AG09309 (cell line): Measurements from ENCODE around the gene TRNAU1AP.
"Not testable (repeated sequence)": the region's sequence is repeated elsewhere in the genome, so short reads cannot be mapped to it uniquely, and the experiment has no call there.

Experiments
- DNase-seq: peaks from one replicate; pipeline ENCODE4 v3.0.0-alpha.2; 2010; ENCODE audit warnings: low read depth
- H3K4me3 ChIP-seq: 2 replicates; pipeline ENCODE4 v1.5.1; 2011; ENCODE audit warnings: mild to moderate bottlenecking, low read depth, low read length, moderate library complexity; ENCODE audit not compliant: control insufficient read depth
- TF ChIP-seq, protein P1 (sequence below): IDR thresholded peaks from 2 replicates; pipeline ENCODE4 v1.5.1; 2011; ENCODE audit warnings: mild to moderate bottlenecking, low read depth, low read length, inconsistent platforms; ENCODE audit not compliant: insufficient read depth, control insufficient read depth; ENCODE audit errors: missing control alignments

The TRNAU1AP gene

DNA sequence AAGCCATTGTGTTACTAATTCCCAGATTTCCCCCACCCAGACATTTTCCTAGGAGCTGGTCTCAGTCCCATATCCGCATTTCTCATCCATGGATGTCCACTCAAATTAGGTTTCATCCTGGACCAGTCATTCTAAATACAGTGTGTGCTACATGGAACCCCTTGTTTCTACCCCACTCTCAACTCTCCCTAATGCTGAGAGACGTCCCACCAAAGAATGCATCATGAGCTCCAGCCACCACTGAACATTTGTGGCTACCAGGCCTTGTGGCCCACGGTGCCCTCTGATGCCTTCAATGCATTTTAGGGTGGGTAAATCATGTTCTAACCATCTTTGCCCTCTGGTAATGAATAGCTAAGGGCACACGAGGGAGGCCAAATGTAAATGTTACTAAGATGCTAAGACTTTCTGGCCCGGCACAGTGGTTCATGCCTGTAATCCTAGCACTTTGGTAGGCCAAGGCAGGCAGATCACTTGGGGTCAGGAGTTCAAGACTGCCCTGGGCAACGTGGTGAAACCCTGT, 25.9 kb downstream of the TRNAU1AP start:
- TF ChIP-seq, protein P1, sequence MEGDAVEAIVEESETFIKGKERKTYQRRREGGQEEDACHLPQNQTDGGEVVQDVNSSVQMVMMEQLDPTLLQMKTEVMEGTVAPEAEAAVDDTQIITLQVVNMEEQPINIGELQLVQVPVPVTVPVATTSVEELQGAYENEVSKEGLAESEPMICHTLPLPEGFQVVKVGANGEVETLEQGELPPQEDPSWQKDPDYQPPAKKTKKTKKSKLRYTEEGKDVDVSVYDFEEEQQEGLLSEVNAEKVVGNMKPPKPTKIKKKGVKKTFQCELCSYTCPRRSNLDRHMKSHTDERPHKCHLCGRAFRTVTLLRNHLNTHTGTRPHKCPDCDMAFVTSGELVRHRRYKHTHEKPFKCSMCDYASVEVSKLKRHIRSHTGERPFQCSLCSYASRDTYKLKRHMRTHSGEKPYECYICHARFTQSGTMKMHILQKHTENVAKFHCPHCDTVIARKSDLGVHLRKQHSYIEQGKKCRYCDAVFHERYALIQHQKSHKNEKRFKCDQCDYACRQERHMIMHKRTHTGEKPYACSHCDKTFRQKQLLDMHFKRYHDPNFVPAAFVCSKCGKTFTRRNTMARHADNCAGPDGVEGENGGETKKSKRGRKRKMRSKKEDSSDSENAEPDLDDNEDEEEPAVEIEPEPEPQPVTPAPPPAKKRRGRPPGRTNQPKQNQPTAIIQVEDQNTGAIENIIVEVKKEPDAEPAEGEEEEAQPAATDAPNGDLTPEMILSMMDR: no peak
- DNase-seq: no peak
- no peak overlapping the region for H3K4me3 ChIP-seq

DNA sequence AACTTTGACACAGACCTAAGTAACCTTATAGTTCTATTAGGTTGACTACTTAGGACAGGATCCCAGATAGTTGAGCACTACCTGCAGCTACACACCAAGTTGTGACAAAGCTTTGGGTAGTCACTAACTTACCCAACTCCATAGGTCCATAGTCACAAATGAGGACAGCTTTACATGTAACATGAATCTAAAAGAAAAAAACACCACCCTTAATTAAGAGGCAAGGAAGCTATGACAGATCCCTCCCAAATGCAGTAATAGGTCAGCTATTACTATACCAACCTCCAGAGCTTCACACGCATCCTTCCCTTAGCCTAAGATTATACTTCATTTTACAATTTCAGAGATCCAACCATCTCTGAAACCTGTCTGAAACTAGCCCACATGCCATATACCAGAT, 26.5 kb downstream of the TRNAU1AP start:
- no peak overlapping the region for H3K4me3 ChIP-seq
- DNase-seq: no peak
- TF ChIP-seq, protein P1: no peak

DNA sequence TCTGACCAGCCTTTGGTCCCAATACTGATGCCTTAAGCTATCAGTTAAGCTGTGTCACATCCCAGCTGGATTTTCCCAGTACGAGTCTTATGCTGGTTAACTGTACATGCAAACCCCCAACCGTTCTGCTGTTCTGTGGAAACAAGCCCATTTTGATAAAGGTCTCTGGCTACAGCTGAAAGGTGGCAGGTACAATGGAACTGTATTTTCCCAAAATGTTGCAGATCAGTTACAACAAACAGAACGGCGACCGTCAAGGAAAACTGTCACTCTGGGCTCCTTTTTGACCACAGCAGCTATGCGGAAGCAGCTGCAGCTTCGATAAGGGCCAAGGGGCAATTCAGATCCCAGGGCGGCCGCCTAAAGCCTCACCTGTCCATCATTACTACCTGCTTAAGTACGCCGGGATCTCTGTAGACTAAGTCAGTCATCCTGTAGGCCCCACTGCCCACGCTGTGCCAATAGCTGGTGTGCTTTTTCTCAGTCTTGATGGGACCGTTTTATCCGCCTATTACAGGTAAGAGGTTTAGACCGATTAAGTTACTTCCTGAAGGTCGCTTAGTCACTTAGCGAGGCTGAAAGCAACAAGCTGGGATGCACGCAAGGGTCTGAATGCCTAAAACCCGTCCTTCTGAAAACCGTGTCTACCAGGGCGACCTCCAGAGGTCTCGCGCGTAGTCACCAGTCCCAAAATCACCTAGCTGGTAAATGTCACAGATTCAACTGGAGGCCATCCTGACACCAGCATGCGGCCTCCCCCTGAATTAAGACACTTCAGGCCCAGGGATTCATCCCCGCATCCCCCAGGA, 28.0 kb downstream of the TRNAU1AP start:
- no peak for DNase-seq
- peak overlapping the region; percentile 85 for H3K4me3 ChIP-seq
- TF ChIP-seq, protein P1: peak; percentile 17

DNA sequence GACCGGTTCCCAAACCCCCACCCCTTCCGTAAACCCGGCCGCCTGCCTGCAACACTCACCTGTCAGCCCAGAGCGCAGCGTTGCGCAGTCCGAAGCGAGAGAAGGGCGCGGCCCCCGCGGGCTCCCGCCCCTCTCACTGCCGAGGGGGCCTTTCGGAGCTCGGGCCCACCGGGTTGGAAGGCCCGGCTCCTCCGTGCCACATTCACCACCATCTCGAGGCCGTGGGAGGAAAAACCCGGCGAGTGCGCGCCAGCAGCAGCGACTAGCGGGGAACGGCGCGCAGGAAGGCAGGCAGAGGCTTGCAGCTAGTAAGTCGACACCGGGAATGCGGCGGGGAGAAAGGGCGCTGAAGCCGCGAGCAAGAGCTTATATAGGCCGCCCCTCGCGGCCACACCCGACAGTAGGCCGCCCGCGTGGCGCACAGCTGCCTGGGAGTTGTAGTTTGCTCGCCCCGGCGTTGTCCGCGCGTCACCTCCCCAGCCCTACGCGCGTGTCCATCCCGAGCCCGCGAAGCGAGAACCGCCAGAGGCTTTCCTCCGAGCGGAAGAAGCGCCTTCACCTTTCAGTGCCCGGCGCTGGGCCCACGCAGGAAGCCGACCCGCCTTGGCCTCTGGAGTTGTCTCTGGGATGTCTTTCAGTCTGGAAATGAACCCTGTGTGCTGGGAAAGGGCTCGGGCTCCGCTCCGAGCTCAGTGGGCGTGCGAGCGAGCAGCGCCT, 28.8 kb downstream of the TRNAU1AP start:
- peak overlapping the region; percentile 85 for H3K4me3 ChIP-seq
- TF ChIP-seq, protein P1: no peak
- DNase-seq: peak; percentile 80

DNA sequence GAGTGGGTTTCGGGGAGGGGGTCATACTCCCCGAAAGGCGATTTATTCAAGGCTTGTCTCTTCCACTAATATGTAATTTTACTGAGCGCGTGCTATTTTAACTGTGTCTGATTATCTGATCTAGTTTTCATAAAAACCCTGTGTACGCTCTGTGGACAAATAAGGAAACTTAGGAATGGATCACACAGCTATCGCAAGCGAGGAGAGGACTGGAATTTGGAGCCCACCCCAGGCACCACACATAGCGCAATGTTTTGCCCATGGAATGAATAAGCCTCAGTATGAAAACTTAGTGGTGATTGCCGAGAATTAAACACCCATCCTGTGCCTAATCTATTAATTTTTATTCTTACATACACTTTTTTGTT, 29.3 kb downstream of the TRNAU1AP start:
- peak overlapping the region; percentile 85 for H3K4me3 ChIP-seq
- no peak for DNase-seq
- TF ChIP-seq, protein P1: no peak

DNA sequence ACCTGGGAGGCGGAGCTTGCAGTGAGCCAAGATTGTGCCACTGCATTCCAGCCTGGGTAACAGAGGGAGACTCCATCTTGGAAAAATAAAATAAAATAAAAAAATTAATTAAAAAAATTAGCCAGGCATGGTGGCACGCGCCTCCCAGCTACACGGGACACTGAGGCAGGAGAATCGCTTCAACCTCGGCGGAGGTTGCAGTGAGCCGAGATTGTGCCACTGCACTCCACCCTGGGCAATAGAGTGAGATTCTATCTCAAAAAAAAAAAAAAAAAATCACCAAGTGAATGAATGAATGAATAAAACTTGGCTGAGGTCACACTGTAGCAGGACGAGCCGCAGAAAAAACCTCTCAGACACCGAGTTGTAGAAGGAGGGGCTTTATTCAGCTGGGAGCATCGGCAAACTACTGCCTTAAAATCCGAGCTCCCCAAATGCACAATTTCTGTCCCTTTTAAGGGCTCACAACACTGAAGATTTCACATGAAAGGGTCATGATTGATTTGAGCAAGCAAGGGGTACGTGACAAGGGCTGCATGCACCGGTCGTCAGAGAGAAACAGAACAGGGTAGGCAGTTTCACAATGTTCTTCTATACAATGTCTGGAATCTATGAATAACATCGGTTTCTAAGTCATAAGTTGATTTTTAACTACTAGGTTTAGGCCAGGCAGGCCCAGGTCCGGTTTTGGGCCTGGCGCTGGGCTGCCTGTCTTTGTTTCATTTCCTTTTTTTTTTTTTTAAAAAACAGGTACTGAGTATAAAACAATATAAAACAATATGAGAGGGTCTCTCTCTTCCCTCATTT, 33.9 kb downstream of the TRNAU1AP start:
- H3K4me3 ChIP-seq, DNase-seq: not testable (repeated sequence)
